Fibroblast of skin of back (primary cell): Measurements from ENCODE around the gene FARS2.

Source experiments
- DNase-seq: peaks from one replicate; pipeline ENCODE4 v3.0.0-alpha.2; 2013

FARS2 gene

GRCh38 chr6:5326022-5326641 is 64.8 kb downstream of the FARS2 start:
- DNase-seq: no peak

- DNase-seq: no peak
Observed at GRCh38 chr6:5328800-5329199, 67.5 kb downstream of the FARS2 start.

GRCh38 chr6:5331845-5332442 is 70.6 kb downstream of the FARS2 start:
- no peak for DNase-seq

GRCh38 chr6:5333658-5334057 is 72.3 kb downstream of the FARS2 start:
- peak; percentile 76 for DNase-seq

- DNase-seq: peak; percentile 6
Observed at GRCh38 chr6:5334341-5334740, 73.0 kb downstream of the FARS2 start.

GRCh38 chr6:5335020-5335419 is 73.7 kb downstream of the FARS2 start:
- no peak for DNase-seq

GRCh38 chr6:5337573-5337972 is 76.3 kb downstream of the FARS2 start:
- DNase-seq: peak; percentile 41

- DNase-seq: no peak
Observed at GRCh38 chr6:5338177-5338960, 77.1 kb downstream of the FARS2 start.

- DNase-seq: no peak
Observed at GRCh38 chr6:5339786-5340185, 78.5 kb downstream of the FARS2 start.

- DNase-seq: no peak
Observed at GRCh38 chr6:5341845-5342244, 80.5 kb downstream of the FARS2 start.

GRCh38 chr6:5343998-5344397 is 82.7 kb downstream of the FARS2 start:
- DNase-seq: no peak

- DNase-seq: no peak
Observed at GRCh38 chr6:5345324-5345723, 84.0 kb downstream of the FARS2 start.

- DNase-seq: no peak
Observed at GRCh38 chr6:5351552-5352210, 90.4 kb downstream of the FARS2 start.

GRCh38 chr6:5353971-5354370 is 92.7 kb downstream of the FARS2 start:
- DNase-seq: no peak

GRCh38 chr6:5357486-5357885 is 96.2 kb downstream of the FARS2 start:
- DNase-seq: no peak

GRCh38 chr6:5359417-5359816 is 98.1 kb downstream of the FARS2 start:
- DNase-seq: no peak

GRCh38 chr6:5361396-5361795 is 100.1 kb downstream of the FARS2 start:
- no peak for DNase-seq

- no peak for DNase-seq
Observed at GRCh38 chr6:5365436-5366195, 104.3 kb downstream of the FARS2 start.

GRCh38 chr6:5366941-5367340 is 105.6 kb downstream of the FARS2 start:
- no peak for DNase-seq

GRCh38 chr6:5367510-5367909 is 106.2 kb downstream of the FARS2 start:
- no peak for DNase-seq

GRCh38 chr6:5373430-5373829 is 112.1 kb downstream of the FARS2 start:
- DNase-seq: no peak

- no peak for DNase-seq
Observed at GRCh38 chr6:5378331-5378730, 117.0 kb downstream of the FARS2 start.
